Measurements from ENCODE around the gene CMSS1.

GRCh38 chr3:100175637-100176280, 358.1 kb downstream of the CMSS1 start:
- TF ChIP-seq CTCF (IDR thresholded peaks at IDR 0.05) = no peak
- no peak for TF ChIP-seq POLR2A (IDR thresholded peaks at IDR 0.05)
